GM20431 (cell line): ENCODE measurements around the gene HRH2.

Experiments used
- in situ Hi-C: fragments of 300-500 bp; cut with MseI, MboI; formaldehyde crosslinking; loops from one replicate; pipeline ENCODE4 v1.15.0; 2020; ENCODE audit warnings: low sequenced_read_pairs; ENCODE audit not compliant: unreplicated experiment

Gene HRH2

DNA sequence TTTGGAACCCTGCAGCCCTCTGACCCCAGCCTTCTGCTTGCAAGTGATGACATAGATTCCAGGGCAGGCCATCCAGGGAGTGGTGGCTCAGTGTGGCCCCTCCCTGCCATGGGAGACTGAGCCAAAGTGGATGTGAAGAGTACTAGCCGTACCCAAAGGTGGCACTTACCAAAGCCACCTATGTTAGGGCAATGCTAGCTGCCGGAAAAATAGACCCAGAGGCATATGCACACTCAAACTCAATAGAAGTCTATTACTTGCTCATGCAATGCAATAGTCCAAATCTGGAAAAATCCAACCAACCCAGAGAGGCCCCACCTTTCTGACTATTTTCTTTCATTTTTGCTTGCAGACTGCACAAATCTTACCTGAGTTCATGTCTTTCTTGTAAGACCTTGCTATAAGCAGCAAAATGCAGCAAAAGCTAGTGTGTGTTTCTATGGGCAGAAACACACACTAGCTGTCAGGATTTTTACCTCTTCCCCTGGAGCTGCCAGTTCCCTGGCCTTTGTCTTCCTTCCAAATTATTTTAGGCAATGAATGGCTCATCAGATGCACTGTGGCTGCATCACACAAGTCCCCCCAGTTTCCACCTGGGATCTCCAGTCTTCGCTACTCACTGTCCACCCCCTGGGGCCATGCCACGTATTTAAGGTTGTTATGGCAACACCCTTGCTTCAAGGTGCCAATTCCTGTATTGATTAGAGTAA is 74.0 kb downstream of the HRH2 start:
- in situ Hi-C loops = no loop called here

DNA sequence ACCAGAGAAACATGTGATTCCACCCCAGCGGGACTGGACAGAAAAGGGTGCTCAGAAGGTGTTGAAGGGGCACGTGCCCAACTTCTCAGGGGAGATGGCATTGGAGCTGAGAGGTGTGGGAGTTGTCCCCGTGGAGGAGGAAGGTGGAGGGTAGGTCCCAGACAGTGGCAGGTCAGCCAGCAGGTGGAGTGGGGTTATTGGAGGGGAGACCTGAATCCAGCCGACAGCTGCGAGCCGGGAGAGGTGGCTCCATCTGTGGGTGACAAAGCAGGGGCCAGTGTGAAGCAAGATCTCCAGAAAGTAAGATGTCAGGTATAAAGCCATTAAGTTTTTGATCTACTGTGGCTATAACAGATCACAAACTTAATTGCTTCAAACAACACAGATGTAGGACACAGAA is 75.1 kb downstream of the HRH2 start:
- in situ Hi-C loops = no loop called here

DNA sequence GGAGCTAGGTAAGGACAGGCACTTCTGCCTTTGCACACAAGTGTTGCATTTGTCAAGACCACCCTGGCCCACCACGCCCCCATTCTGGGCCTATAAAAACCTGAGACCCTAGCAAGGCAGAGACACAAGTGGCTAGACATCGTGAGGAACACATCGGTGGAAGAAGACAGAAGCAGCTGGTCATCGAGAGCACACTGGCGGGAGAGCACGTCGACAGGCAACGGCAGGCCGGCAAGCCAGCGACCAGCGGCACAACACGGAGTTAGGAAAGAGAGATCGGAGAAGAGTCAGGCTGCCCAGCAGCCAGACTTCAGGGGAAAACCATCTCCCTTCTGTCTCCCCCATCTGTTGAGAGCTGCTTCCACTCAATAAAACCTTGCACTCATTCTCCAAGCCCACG is 76.1 kb downstream of the HRH2 start:
- in situ Hi-C loops = no loop called here

GRCh38 chr5:175734501-175734900 is 76.6 kb downstream of the HRH2 start:
- in situ Hi-C loops = no loop called here

DNA sequence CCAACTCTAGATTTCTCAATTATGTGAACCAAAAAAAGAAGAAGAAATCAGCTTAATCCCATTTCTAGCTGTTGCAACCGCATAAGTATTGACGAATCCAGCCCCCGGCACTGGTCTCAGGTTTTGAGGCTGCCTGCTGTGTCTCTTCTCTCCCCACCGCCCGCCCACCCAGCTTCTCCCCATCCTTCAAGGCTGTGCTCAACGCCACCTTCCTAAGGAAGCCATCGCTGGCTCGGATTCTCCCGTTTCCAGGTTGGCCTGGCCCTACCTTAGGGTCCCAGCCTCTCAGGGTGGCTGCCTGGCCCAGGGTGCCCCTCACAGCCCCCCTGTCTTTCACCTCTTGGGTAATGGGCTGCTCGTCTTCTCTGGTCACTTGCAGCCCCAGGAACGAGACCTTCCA is 77.8 kb downstream of the HRH2 start:
- in situ Hi-C loops = no loop called here

GRCh38 chr5:175736652-175737051 is 78.8 kb downstream of the HRH2 start:
- in situ Hi-C loops = no loop called here

DNA sequence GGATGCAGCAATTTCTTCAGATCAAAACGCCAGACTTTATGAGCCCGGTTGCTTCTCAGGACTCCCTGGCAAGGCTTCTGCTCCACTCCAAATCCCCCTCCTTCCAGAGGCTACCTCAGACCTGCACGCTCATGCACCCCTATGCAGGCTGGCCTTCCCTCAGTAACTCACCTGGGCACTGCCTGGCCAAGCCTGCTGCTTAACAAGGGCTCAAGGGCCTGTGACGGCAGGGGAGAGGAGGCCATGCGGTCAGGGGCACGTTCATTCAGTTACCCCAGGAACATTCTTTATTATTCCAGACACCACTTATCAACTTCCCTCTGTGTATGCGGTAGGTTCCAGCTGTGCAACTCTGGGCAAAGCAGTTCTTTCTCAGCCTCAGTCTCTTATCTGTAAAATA is 79.6 kb downstream of the HRH2 start:
- in situ Hi-C loops = no loop called here

DNA sequence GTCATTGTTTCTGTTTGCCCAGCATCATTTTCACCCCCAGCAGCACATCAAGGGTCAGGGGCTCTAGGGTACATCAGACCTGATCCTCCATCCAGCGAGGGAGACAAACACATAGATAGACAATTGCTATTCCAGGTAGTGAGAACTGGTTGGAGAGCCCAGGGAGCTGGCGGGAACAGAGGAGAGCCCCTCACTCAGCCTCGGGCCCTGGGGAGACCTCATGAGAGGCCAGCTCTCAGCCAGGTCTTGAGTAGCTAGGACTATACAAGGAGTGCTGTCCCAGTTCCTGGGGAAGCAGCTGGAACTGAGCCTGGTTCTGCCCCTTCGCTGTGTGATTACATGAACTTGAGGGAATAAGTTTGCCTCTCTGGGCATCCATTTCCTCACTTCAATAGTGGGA is 80.3 kb downstream of the HRH2 start:
- in situ Hi-C loops = no loop called here

GRCh38 chr5:175738602-175739133 is 80.8 kb downstream of the HRH2 start:
- in situ Hi-C loops = no loop called here

DNA sequence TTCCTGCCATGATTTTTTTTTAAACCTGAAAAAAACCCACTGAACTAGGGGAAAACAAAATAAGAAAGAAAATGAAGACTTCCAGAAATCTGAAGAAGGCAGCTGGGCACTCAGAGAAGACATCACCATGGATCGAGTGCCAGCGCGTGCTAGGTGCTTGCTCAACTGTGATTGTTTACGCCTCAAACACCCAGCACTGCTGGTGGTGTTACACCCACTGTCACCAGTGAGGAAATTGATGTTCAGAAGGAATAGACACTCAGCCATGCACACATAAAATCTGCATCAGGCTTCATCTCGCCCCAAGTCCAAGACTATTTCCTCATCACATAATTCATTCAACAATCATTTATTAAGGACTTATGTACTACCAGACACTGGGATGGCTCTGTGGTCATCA is 82.1 kb downstream of the HRH2 start:
- in situ Hi-C loops = no loop called here

GRCh38 chr5:175741556-175741955 is 83.7 kb downstream of the HRH2 start:
- in situ Hi-C loops = no loop called here

- in situ Hi-C loops = no loop called here
Measured at GRCh38 chr5:175742290-175742994, 84.6 kb downstream of the HRH2 start.

DNA sequence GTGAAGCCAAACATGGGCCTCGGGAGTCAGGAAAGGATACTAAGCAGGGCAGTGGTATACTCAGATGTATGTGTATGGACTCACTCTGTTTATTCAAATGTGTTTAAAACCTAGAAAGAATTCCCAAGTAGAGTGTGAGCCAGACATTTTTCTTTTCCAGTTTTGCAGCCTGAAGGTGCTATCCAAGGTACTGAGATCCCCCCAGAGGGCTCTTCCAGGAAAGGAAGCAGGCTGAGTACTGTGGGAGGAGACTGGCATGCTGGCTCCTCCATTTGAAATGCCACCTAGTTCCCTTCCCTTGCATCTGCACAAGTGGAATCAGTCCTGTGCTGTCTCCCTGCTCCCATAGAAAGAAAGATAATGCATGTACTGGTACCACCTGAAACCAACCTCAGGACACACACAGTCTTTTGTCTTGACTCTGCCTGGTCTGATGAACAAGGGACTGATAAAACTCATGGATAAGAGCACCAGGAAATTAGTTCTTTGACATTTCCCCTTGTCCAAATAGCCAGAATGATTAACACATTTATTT is 85.9 kb downstream of the HRH2 start:
- in situ Hi-C loops = no loop called here

GRCh38 chr5:175745210-175745609 is 87.3 kb downstream of the HRH2 start:
- in situ Hi-C loops = no loop called here

- in situ Hi-C loops = no loop called here
Measured at GRCh38 chr5:175746851-175747250, 89.0 kb downstream of the HRH2 start.

DNA sequence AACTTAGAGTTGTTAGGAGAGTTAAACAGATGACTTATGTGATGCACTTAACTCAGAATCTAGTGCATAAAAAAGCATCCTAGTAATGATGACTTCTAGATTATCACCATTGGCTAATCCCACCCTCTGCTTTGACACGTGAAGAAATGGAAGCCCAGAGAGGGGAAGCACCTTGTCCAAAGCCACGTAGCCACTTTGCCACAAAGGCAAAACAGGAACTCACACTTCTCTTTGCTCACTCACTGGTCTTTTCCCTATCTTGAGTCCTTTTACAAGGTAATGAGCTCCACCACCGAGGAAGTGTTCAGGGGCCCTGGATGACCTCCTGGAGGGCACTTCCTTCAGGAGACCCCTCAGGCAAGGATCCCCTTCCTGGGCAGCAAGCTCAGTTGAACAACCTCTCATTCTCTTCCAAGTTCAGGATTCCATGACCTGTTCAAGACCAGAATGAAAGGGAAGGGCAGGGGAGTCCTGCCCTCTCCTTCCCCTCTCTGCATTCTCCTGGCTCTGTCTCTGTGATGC is 89.7 kb downstream of the HRH2 start:
- in situ Hi-C loops = no loop called here

DNA sequence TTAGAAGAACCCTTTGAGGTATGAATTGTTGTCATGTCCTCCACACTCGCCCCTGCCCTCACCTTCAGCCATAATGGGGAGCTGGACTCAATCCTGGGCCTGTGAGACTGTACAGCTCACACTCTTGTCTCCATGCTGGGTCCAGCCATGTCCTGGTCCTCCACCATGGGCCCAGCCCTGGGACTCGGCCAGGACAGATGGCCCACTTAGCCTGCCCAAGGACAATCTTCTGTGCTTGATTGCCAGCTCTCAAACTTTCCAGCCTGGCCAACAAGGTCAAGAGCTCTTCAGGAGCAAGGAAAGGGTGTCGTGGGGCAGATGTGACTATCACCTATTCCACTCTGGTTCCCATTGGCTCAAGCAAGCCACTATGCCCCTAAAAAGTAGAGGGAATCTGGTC is 90.8 kb downstream of the HRH2 start:
- in situ Hi-C loops = no loop called here

- in situ Hi-C loops = no loop called here
Measured at GRCh38 chr5:175749591-175749990, 91.7 kb downstream of the HRH2 start.

GRCh38 chr5:175750511-175750931 is 92.7 kb downstream of the HRH2 start:
- in situ Hi-C loops = no loop called here

DNA sequence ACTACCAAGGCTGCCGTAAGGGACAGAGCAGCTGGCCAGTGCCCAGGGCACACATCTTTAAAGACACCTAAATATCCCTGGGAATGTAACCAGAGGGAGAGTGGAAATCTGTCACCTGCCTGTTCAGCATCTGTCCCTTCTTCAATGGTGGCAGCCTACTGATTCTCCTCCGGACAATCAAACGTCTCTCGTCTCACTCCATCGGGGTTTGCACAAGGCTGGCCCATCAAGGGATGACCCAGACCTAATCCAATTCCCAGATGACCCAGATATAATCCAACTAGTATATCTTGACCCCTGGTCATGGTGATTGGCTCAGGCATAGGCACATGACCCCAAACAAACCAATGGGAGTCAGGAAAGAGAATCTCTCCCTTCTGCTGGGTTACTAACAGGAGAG is 93.5 kb downstream of the HRH2 start:
- in situ Hi-C loops = no loop called here
